HepG2 (cell line): ENCODE measurements around the gene INF2. TPM values are rescaled to one million over a fixed set of nuclear protein-coding genes. Genes with fewer than 3 reads are reported as not detected.

Experiments
- ATF7-NPFF ChIP-seq: sonication (generic); formaldehyde crosslinking; IDR thresholded peaks from 2 replicates; pipeline ENCODE4 v1.8.1; 2023; ENCODE audit warnings: mild to moderate bottlenecking, low read depth, missing genetic modification reagents, moderate library complexity
- CAMTA2 ChIP-seq: sonication (generic); formaldehyde crosslinking; IDR thresholded peaks from 2 replicates; pipeline ENCODE4 v1.4.0; 2020; ENCODE audit warnings: mild to moderate bottlenecking, missing genetic modification reagents, borderline replicate concordance
- FLYWCH1 ChIP-seq: sonication (generic); formaldehyde crosslinking; IDR thresholded peaks from 2 replicates; pipeline ENCODE4 v1.8.1; 2023; ENCODE audit warnings: mild to moderate bottlenecking, missing genetic modification reagents
- HDAC6 ChIP-seq: fragments of 200-600 bp; sonication (generic); IDR thresholded peaks from 2 replicates; pipeline ENCODE4 v1.7.0; 2017; ENCODE audit warnings: mild to moderate bottlenecking, antibody characterized with exemption, low read length, low read depth
- JARID2 ChIP-seq: sonication (generic); formaldehyde crosslinking; IDR thresholded peaks from 2 replicates; pipeline ENCODE4 v1.8.1; 2023; ENCODE audit warnings: missing genetic modification reagents, inconsistent platforms; ENCODE audit not compliant: insufficient replicate concordance
- PHF20 ChIP-seq: sonication (generic); formaldehyde crosslinking; IDR thresholded peaks from 2 replicates; pipeline ENCODE4 v1.5.0; 2020; ENCODE audit warnings: mild to moderate bottlenecking, missing genetic modification reagents
- RBM22 ChIP-seq: fragments of 200-400 bp; formaldehyde crosslinking; optimal IDR thresholded peaks from 2 replicates; pipeline ENCODE3; 2017; ENCODE audit warnings: mild to moderate bottlenecking, low read length, moderate library complexity
- TBX2 ChIP-seq: sonication (generic); formaldehyde crosslinking; IDR thresholded peaks from 2 replicates; pipeline ENCODE4 v1.5.0; 2020; ENCODE audit warnings: missing genetic modification reagents, mild to moderate bottlenecking, borderline replicate concordance
- ZNF674 ChIP-seq: sonication (generic); formaldehyde crosslinking; IDR thresholded peaks from 2 replicates; pipeline ENCODE4 v1.5.0; 2020; ENCODE audit warnings: low read depth, mild to moderate bottlenecking, missing genetic modification reagents
- ZNF790 ChIP-seq: sonication (generic); formaldehyde crosslinking; IDR thresholded peaks from 2 replicates; pipeline ENCODE4 v1.8.0; 2022; ENCODE audit warnings: missing genetic modification reagents, mild to moderate bottlenecking, borderline replicate concordance
- polyA plus RNA-seq, 8 experiments: library from polyadenylated mRNA; depleted of rRNA in 3 of 8; stranded (reverse) in 7 of 8; unstranded in 1 of 8; fragments of >200 nt; fragmentation: Illumina TruSeq in 4 of 8; extraction: Trizol in 4 of 8; gene quantifications; 2 replicates each; pipeline versions ENCODE4 v1.2.1 to v1.2.3, GENCODE V29; 2011 to 2016; ENCODE audit warnings: low read depth in 4 of 8, missing spikeins in 1 of 8, mixed read lengths in 1 of 8; ENCODE audit not compliant: insufficient read depth in 1 of 8
- total RNA-seq, 5 experiments: library from RNA; depleted of rRNA; stranded (reverse); fragments of >200 nt; fragmentation: Illumina TruSeq; extraction: Trizol; gene quantifications; 2 replicates each; pipeline ENCODE4 v1.2.3, GENCODE V29; 2016; ENCODE audit warnings: low read depth in 1 of 5
- TF ChIP-seq, protein P1 (sequence below): sonication (generic); formaldehyde crosslinking; IDR thresholded peaks from 2 replicates; pipeline ENCODE4 v1.4.0; 2020; ENCODE audit warnings: missing genetic modification reagents
- TF ChIP-seq, protein P2 (sequence below): sonication (generic); formaldehyde crosslinking; IDR thresholded peaks from 2 replicates; pipeline ENCODE4 v1.8.0; 2022; ENCODE audit warnings: low read depth, missing genetic modification reagents
- TF ChIP-seq, protein P3 (sequence below): sonication (generic); formaldehyde crosslinking; IDR thresholded peaks from 2 replicates; pipeline ENCODE4 v1.4.0; 2020; ENCODE audit warnings: missing genetic modification reagents
- TF ChIP-seq, protein P4 (sequence below): sonication (generic); formaldehyde crosslinking; IDR thresholded peaks from 2 replicates; pipeline ENCODE4 v1.4.0; 2020; ENCODE audit warnings: missing genetic modification reagents, low read depth, mild to moderate bottlenecking, borderline replicate concordance
- TF ChIP-seq, protein P5 (sequence below): sonication (generic); formaldehyde crosslinking; IDR thresholded peaks from 2 replicates; pipeline ENCODE4 v1.4.0; 2020; ENCODE audit warnings: missing genetic modification reagents, mild to moderate bottlenecking, borderline replicate concordance
- TF ChIP-seq, protein P6 (sequence below): sonication (generic); formaldehyde crosslinking; IDR thresholded peaks from 2 replicates; pipeline ENCODE4 v1.8.1; 2023; ENCODE audit warnings: mild to moderate bottlenecking, missing genetic modification reagents

Gene INF2
- total and polyA plus RNA-seq, 2 of the 13 experiments (the other 11 are each of a cell fraction or from before 2014, with no cell fraction given): 16.4 to 26.4 TPM

DNA sequence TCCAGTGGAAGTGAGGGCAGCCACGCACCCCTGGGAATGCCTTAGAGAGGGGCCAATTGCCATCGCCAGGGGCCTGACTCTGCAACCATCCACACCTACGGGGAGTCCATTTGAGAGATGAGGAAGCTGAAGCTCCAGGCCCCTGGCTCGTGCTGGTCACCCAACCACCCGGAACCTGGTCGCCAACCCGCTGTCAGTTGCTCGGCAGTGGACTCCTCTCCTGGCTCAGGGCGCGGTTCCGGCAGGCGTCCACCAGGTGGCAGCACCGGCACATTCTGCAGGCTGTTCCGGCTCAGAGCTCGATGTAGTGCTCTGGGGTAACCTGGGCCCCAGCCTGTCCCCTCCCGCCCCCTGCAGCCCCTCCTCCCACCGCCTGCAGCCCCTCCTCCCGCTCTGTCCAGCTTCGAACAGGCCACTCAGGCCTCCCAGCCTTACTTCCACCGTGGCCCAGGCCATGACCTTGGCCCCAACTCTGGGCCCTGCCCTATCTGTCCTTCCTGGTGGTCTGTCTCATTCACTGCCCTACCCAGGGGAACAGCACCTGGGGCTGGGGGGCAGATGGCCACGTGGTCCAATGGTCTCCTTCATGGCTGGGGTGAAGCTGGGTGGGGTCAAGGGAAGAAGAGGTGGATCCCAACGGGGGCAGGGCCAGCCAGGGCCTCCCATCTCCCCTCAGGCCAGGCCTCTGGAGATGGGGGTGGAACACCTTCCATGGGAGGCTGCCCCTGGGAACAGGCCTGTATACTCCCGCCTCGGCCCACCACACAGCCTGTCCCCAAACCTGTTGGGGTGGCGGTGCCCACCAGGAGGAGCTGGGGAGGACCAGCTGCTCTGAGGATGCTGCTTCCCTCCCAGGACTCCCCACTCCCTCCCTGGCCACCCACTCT is 79.3 kb downstream of the INF2 start (continued):
- TF ChIP-seq, protein P1, sequence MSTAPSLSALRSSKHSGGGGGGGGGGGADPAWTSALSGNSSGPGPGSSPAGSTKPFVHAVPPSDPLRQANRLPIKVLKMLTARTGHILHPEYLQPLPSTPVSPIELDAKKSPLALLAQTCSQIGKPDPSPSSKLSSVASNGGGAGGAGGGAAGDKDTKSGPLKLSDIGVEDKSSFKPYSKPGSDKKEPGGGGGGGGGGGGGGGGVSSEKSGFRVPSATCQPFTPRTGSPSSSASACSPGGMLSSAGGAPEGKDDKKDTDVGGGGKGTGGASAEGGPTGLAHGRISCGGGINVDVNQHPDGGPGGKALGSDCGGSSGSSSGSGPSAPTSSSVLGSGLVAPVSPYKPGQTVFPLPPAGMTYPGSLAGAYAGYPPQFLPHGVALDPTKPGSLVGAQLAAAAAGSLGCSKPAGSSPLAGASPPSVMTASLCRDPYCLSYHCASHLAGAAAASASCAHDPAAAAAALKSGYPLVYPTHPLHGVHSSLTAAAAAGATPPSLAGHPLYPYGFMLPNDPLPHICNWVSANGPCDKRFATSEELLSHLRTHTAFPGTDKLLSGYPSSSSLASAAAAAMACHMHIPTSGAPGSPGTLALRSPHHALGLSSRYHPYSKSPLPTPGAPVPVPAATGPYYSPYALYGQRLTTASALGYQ (CRISPR knock-in tag): peak; percentile 14; the same call in 1 of the 2 replicates
- TF ChIP-seq ATF7-NPFF (CRISPR knock-in tag): peak; percentile 80; the same call in 1 of the 2 replicates
- TF ChIP-seq, protein P2, sequence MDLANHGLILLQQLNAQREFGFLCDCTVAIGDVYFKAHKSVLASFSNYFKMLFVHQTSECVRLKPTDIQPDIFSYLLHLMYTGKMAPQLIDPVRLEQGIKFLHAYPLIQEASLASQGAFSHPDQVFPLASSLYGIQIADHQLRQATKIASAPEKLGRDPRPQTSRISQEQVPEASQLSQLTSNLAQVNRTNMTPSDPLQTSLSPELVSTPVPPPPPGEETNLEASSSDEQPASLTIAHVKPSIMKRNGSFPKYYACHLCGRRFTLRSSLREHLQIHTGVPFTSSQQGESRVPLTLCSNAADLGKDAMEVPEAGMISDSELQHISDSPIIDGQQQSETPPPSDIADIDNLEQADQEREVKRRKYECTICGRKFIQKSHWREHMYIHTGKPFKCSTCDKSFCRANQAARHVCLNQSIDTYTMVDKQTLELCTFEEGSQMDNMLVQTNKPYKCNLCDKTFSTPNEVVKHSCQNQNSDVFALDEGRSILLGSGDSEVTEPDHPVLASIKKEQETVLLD: 0 out of 2 replicates have a peak, but pooled peaks have one; percentile 41
- TF ChIP-seq, protein P3, sequence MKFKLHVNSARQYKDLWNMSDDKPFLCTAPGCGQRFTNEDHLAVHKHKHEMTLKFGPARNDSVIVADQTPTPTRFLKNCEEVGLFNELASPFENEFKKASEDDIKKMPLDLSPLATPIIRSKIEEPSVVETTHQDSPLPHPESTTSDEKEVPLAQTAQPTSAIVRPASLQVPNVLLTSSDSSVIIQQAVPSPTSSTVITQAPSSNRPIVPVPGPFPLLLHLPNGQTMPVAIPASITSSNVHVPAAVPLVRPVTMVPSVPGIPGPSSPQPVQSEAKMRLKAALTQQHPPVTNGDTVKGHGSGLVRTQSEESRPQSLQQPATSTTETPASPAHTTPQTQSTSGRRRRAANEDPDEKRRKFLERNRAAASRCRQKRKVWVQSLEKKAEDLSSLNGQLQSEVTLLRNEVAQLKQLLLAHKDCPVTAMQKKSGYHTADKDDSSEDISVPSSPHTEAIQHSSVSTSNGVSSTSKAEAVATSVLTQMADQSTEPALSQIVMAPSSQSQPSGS (CRISPR knock-in tag): 0 out of 2 replicates have a peak, but pooled peaks have one; percentile 25
- TF ChIP-seq ZNF674 (CRISPR knock-in tag): no peak
- TF ChIP-seq, protein P4, sequence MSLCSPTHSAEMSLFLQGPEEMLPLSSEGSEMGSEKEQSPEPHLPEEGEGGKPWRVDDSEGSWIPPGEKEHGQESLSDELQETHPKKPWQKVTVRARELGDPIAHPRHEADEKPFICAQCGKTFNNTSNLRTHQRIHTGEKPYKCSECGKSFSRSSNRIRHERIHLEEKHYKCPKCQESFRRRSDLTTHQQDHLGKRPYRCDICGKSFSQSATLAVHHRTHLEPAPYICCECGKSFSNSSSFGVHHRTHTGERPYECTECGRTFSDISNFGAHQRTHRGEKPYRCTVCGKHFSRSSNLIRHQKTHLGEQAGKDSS (CRISPR knock-in tag): peak; percentile 83; the same call in 1 of the 2 replicates
- peak; percentile 85 for TF ChIP-seq RBM22
- no peak for TF ChIP-seq JARID2 (CRISPR knock-in tag)
- TF ChIP-seq, protein P5, sequence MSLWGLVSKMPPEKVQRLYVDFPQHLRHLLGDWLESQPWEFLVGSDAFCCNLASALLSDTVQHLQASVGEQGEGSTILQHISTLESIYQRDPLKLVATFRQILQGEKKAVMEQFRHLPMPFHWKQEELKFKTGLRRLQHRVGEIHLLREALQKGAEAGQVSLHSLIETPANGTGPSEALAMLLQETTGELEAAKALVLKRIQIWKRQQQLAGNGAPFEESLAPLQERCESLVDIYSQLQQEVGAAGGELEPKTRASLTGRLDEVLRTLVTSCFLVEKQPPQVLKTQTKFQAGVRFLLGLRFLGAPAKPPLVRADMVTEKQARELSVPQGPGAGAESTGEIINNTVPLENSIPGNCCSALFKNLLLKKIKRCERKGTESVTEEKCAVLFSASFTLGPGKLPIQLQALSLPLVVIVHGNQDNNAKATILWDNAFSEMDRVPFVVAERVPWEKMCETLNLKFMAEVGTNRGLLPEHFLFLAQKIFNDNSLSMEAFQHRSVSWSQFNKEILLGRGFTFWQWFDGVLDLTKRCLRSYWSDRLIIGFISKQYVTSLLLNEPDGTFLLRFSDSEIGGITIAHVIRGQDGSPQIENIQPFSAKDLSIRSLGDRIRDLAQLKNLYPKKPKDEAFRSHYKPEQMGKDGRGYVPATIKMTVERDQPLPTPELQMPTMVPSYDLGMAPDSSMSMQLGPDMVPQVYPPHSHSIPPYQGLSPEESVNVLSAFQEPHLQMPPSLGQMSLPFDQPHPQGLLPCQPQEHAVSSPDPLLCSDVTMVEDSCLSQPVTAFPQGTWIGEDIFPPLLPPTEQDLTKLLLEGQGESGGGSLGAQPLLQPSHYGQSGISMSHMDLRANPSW (CRISPR knock-in tag): no peak
- no peak for TF ChIP-seq FLYWCH1 (CRISPR knock-in tag)
- no peak for TF ChIP-seq HDAC6
- 0 out of 2 replicates have a peak, but pooled peaks have one; percentile 38 for TF ChIP-seq ZNF790
- peak; percentile 57; the same call in 1 of the 2 replicates for TF ChIP-seq TBX2
- TF ChIP-seq CAMTA2 (CRISPR knock-in tag): no peak
- TF ChIP-seq, protein P6, sequence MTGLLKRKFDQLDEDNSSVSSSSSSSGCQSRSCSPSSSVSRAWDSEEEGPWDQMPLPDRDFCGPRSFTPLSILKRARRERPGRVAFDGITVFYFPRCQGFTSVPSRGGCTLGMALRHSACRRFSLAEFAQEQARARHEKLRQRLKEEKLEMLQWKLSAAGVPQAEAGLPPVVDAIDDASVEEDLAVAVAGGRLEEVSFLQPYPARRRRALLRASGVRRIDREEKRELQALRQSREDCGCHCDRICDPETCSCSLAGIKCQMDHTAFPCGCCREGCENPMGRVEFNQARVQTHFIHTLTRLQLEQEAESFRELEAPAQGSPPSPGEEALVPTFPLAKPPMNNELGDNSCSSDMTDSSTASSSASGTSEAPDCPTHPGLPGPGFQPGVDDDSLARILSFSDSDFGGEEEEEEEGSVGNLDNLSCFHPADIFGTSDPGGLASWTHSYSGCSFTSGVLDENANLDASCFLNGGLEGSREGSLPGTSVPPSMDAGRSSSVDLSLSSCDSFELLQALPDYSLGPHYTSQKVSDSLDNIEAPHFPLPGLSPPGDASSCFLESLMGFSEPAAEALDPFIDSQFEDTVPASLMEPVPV (CRISPR knock-in tag): no peak; the same call in 1 of the 2 replicates
- 0 out of 2 replicates have a peak, but pooled peaks have one; percentile 37 for TF ChIP-seq PHF20
